Lung (tissue), 12 donors: ENCODE data around the gene CD53. TPM values are rescaled to one million over a fixed set of nuclear protein-coding genes. Genes with fewer than 3 reads are reported as not detected.
A peak's percentile ranks its signal among the peaks of the same experiment; 100 is the strongest.

Experiments used
- ATAC-seq: fragments of 200-7000 bp; cut with Tn5 transposase; one replicate; pipeline ENCODE4 v1.9.1; 2020; ENCODE audit warnings: moderate number of reproducible peaks; ENCODE audit not compliant: insufficient read depth, low FRiP score
- DNase-seq, 3 donors: peaks; one replicate each; pipeline ENCODE4 v3.0.0-alpha.2; 2013 to 2017
- H3K27ac ChIP-seq, 2 donors: one replicate each; pipeline ENCODE4 v1.5.1; 2013; ENCODE audit warnings: mild to moderate bottlenecking in 2 of 2, moderate library complexity in 2 of 2, control low read depth in 1 of 2, inconsistent platforms in 1 of 2, low read depth in 1 of 2, low read length in 1 of 2
- H3K27me3 ChIP-seq, 3 donors: one replicate each; pipeline ENCODE4 v1.5.1; 2013; ENCODE audit warnings: low read length in 2 of 3; ENCODE audit not compliant: control insufficient read depth in 3 of 3, insufficient read depth in 3 of 3
- H3K36me3 ChIP-seq, 4 donors: one replicate each; pipeline ENCODE4 v1.5.1; 2013; ENCODE audit warnings: low read length in 4 of 4, mild to moderate bottlenecking in 1 of 4, moderate library complexity in 1 of 4; ENCODE audit not compliant: control insufficient read depth in 4 of 4, insufficient read depth in 4 of 4
- H3K4me1 ChIP-seq, 5 donors: one replicate each; pipeline ENCODE4 v1.5.1; 2013; ENCODE audit warnings: low read length in 5 of 5, mild to moderate bottlenecking in 2 of 5, moderate library complexity in 1 of 5; ENCODE audit not compliant: control insufficient read depth in 5 of 5, insufficient read depth in 5 of 5
- H3K4me3 ChIP-seq: one replicate; pipeline ENCODE4 v1.5.1; 2013; ENCODE audit warnings: mild to moderate bottlenecking, control low read depth, moderate library complexity
- H3K9ac ChIP-seq, 2 donors: one replicate each; pipeline ENCODE4 v1.5.1; 2013; ENCODE audit warnings: low read length in 2 of 2, control low read depth in 1 of 2; ENCODE audit not compliant: insufficient read depth in 1 of 2
- H3K9me3 ChIP-seq, 4 donors: one replicate each; pipeline ENCODE4 v1.5.1; 2013; ENCODE audit warnings: low read length in 3 of 4, mild to moderate bottlenecking in 1 of 4, moderate library complexity in 1 of 4; ENCODE audit not compliant: control insufficient read depth in 4 of 4, insufficient read depth in 3 of 4
- WGBS, 2 donors: extraction: QIAGEN DNeasy Blood & Tissue Kit; methylation state at CpG; one replicate each; pipeline ENCODE4 v1.1.7; 2013; 5-methylcytosine and 5-hydroxymethylcytosine counted together
- polyA plus RNA-seq, 2 donors: library from polyadenylated mRNA; stranded (reverse); fragments of 200-250 nt; gene quantifications; one replicate each; pipeline ENCODE4 v1.2.1, GENCODE V29; 2013
- total RNA-seq, 2 donors: library from RNA; depleted of rRNA in 1 of 2; stranded (reverse); fragments of >200 nt in 1 of 2; gene quantifications; one replicate each; pipeline ENCODE4 v1.2.1, GENCODE V29; 2014 to 2021
- TF ChIP-seq, protein P1 (sequence below): IDR thresholded peaks from 2 replicates; pipeline ENCODE4 v1.5.1; 2012; ENCODE audit warnings: mild to moderate bottlenecking; ENCODE audit errors: control extremely low read depth, extremely low read depth
- donor health status: control.
- donor health status: control.
- donor health status: Bipolar disorder and iron deficiency.
- donor health status: healthy.
- donor health status: DM: yes; HTN: yes; CAD: no.

CD53 gene
- total and polyA plus RNA-seq, 4 donors: 41.2 to 583 (median 88.7) TPM

- Histone ChIP-seq H3K27ac (peak overlapping the region in 1 of 2 donors; percentile 59), H3K4me3 (no peak overlapping the region), H3K27me3 (no peaks in the 10 kb centered on the region), H3K9ac (no peak overlapping the region), H3K4me1 (no peaks in the 10 kb centered on the region), H3K36me3 (no peaks in the 10 kb centered on the region), H3K9me3 (no peaks in the 10 kb centered on the region)
- ATAC-seq (no peak), DNase-seq (no peak)
- TF ChIP-seq, protein P1, sequence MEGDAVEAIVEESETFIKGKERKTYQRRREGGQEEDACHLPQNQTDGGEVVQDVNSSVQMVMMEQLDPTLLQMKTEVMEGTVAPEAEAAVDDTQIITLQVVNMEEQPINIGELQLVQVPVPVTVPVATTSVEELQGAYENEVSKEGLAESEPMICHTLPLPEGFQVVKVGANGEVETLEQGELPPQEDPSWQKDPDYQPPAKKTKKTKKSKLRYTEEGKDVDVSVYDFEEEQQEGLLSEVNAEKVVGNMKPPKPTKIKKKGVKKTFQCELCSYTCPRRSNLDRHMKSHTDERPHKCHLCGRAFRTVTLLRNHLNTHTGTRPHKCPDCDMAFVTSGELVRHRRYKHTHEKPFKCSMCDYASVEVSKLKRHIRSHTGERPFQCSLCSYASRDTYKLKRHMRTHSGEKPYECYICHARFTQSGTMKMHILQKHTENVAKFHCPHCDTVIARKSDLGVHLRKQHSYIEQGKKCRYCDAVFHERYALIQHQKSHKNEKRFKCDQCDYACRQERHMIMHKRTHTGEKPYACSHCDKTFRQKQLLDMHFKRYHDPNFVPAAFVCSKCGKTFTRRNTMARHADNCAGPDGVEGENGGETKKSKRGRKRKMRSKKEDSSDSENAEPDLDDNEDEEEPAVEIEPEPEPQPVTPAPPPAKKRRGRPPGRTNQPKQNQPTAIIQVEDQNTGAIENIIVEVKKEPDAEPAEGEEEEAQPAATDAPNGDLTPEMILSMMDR: no peak
- 10 to 26% methylated on average over 3 of the region's 3 CpGs for WGBS, 2 donors
Observed at GRCh38 chr1:110874324-110875215, 1.6 kb downstream of the CD53 start.

- no peak overlapping the region for H3K9ac ChIP-seq
- no peaks in the 10 kb centered on the region for H3K36me3 ChIP-seq
- H3K9me3 ChIP-seq: no peaks in the 10 kb centered on the region
- 15 to 31% methylated on average over 3 of the region's 3 CpGs for WGBS, 2 donors
- ATAC-seq (peak; percentile 57), DNase-seq (peak in 1 of 3 donors; percentile 2)
- no peak overlapping the region for H3K4me3 ChIP-seq
- TF ChIP-seq, protein P1: no peak
- no peaks in the 10 kb centered on the region for H3K27me3 ChIP-seq
- H3K27ac ChIP-seq: peak overlapping the region in 1 of 2 donors; percentile 59
- no peaks in the 10 kb centered on the region for H3K4me1 ChIP-seq
Observed at GRCh38 chr1:110875216-110875731, 2.3 kb downstream of the CD53 start.

- WGBS, 2 donors: 26 to 47% methylated on average over 1 of the region's 1 CpG
- H3K4me1 ChIP-seq: no peaks in the 10 kb centered on the region
Observed at GRCh38 chr1:110876748-110877341, 3.9 kb downstream of the CD53 start.

More at GRCh38 chr1:110876748-110877341, 3.9 kb downstream of the CD53 start:
- Histone ChIP-seq H3K4me3 (no peak overlapping the region), H3K27ac (no peak overlapping the region), H3K9ac (no peak overlapping the region), H3K27me3 (no peaks in the 10 kb centered on the region), H3K36me3 (no peaks in the 10 kb centered on the region), H3K9me3 (no peaks in the 10 kb centered on the region)
- TF ChIP-seq, protein P1: no peak
- no peak for DNase-seq
- no peak for ATAC-seq
